Osteoblast (primary cell): ENCODE measurements around the gene NLGN3. TPM values are rescaled to one million over a fixed set of nuclear protein-coding genes. Genes with fewer than 3 reads are reported as not detected.

Experiments used
- DNase-seq: peaks from one replicate; pipeline ENCODE4 v3.0.0; 2011; ENCODE audit warnings: low spot score, mixed read lengths; ENCODE audit not compliant: insufficient read length; ENCODE audit errors: missing footprints
- H2AFZ ChIP-seq: 2 replicates; pipeline ENCODE4 v1.6.0; 2011; ENCODE audit warnings: mild to moderate bottlenecking, low read length
- H3K27ac ChIP-seq: 2 replicates; pipeline ENCODE4 v1.5.1; 2011; ENCODE audit warnings: mild to moderate bottlenecking, low read depth, low read length, moderate library complexity
- H3K27me3 ChIP-seq: 2 replicates; pipeline ENCODE4 v1.6.0; 2012; ENCODE audit warnings: mild to moderate bottlenecking, control low read depth, inconsistent platforms, low read length, moderate library complexity; ENCODE audit not compliant: insufficient read depth
- H3K36me3 ChIP-seq: 2 replicates; pipeline ENCODE4 v1.5.1; 2011; ENCODE audit warnings: mild to moderate bottlenecking, low read length, control low read depth, moderate library complexity; ENCODE audit not compliant: insufficient read depth
- H3K4me1 ChIP-seq: 2 replicates; pipeline ENCODE4 v1.5.1; 2011; ENCODE audit warnings: mild to moderate bottlenecking, low read length, control low read depth, moderate library complexity; ENCODE audit not compliant: insufficient read depth
- H3K4me2 ChIP-seq: 2 replicates; pipeline ENCODE4 v1.6.0; 2011; ENCODE audit warnings: mild to moderate bottlenecking, low read length; ENCODE audit not compliant: insufficient read depth
- H3K4me3 ChIP-seq: fragments of 200-600 bp; sonication (generic); 3 replicates; pipeline ENCODE4 v1.5.1; 2012; ENCODE audit warnings: mild to moderate bottlenecking, low read length, inconsistent platforms; ENCODE audit not compliant: insufficient read depth
- H3K79me2 ChIP-seq: 2 replicates; pipeline ENCODE4 v1.6.0; 2012; ENCODE audit warnings: mild to moderate bottlenecking, low read length, control low read depth, inconsistent platforms; ENCODE audit not compliant: insufficient read depth
- H3K9me3 ChIP-seq: 2 replicates; pipeline ENCODE4 v1.5.1; 2011; ENCODE audit warnings: low read depth, low read length, control low read depth
- H4K20me1 ChIP-seq: 2 replicates; pipeline ENCODE4 v1.6.0; 2012; ENCODE audit warnings: mild to moderate bottlenecking, low read length, control low read depth; ENCODE audit not compliant: insufficient read depth
- CTCF ChIP-seq: IDR thresholded peaks from 2 replicates; pipeline ENCODE4 v1.5.1; 2011; ENCODE audit warnings: mild to moderate bottlenecking, low read depth, low read length, moderate library complexity; ENCODE audit errors: extremely low read depth
- total RNA-seq: library from RNA; depleted of rRNA; stranded (reverse); fragments of >200 nt; gene quantifications from 2 replicates; pipeline ENCODE4 v1.2.3, GENCODE V29; 2012

The NLGN3 gene
- total RNA-seq, 1 donor = 0.36 TPM

GRCh38 chrX:71106427-71106826 is 38.2 kb upstream of the NLGN3 start, which contains the start of gene CXorf65:
Gene CXorf65, minus strand, starts transcription at chrX:71106740. Its CDS starts 184 bp downstream, at chrX:71106556.
- DNase-seq = no peak
- Histone ChIP-seq H3K4me1 (no peaks in the 10 kb centered on the region), H3K9me3 (no peaks in the 10 kb centered on the region), H3K27ac (no peak within 1 kb of the TSS), H3K79me2 (no peaks in the 10 kb centered on the region), H3K4me3 (no peak within 1 kb of the TSS), H4K20me1 (no peaks in the 10 kb centered on the region), H2AFZ (no peak within 1 kb of the TSS), H3K4me2 (no peak within 1 kb of the TSS), H3K36me3 (no peaks in the 10 kb centered on the region), H3K27me3 (peaks cover 5% of the 10 kb centered on the region)
- no peak for TF ChIP-seq CTCF

- peaks cover 5% of the 10 kb centered on the region for H3K27me3 ChIP-seq
- no peaks in the 10 kb centered on the region for H4K20me1 ChIP-seq
- no peak overlapping the region for H3K27ac ChIP-seq
- H3K9me3 ChIP-seq = no peaks in the 10 kb centered on the region
- no peaks in the 10 kb centered on the region for H3K79me2 ChIP-seq
- H3K4me2 ChIP-seq = no peak overlapping the region
- no peak overlapping the region for H3K4me3 ChIP-seq
- no peak for DNase-seq
- no peak for TF ChIP-seq CTCF
- H3K36me3 ChIP-seq = no peaks in the 10 kb centered on the region
- H3K4me1 ChIP-seq = no peaks in the 10 kb centered on the region
- no peak overlapping the region for H2AFZ ChIP-seq
Measured at GRCh38 chrX:71107245-71107644, 37.4 kb upstream of the NLGN3 start.

GRCh38 chrX:71107762-71108360 is 36.8 kb upstream of the NLGN3 start:
- no peaks in the 10 kb centered on the region for H3K36me3 ChIP-seq
- H2AFZ ChIP-seq = no peak overlapping the region
- no peak for TF ChIP-seq CTCF
- H3K27me3 ChIP-seq = peaks cover 7% of the 10 kb centered on the region
- no peak overlapping the region for H3K27ac ChIP-seq
- H3K4me1 ChIP-seq = no peaks in the 10 kb centered on the region
- H3K79me2 ChIP-seq = no peaks in the 10 kb centered on the region
- no peak overlapping the region for H3K4me3 ChIP-seq
- DNase-seq = no peak
- no peaks in the 10 kb centered on the region for H3K9me3 ChIP-seq
- H3K4me2 ChIP-seq = no peak overlapping the region
- no peaks in the 10 kb centered on the region for H4K20me1 ChIP-seq

GRCh38 chrX:71109051-71109450 is 35.6 kb upstream of the NLGN3 start:
- no peaks in the 10 kb centered on the region for H3K9me3 ChIP-seq
- no peak for TF ChIP-seq CTCF
- peaks cover 9% of the 10 kb centered on the region for H3K27me3 ChIP-seq
- H3K79me2 ChIP-seq = no peaks in the 10 kb centered on the region
- H3K27ac ChIP-seq = no peak overlapping the region
- no peaks in the 10 kb centered on the region for H3K36me3 ChIP-seq
- no peak overlapping the region for H2AFZ ChIP-seq
- DNase-seq = no peak
- no peaks in the 10 kb centered on the region for H3K4me1 ChIP-seq
- no peak overlapping the region for H3K4me2 ChIP-seq
- H3K4me3 ChIP-seq = no peak overlapping the region
- H4K20me1 ChIP-seq = no peaks in the 10 kb centered on the region
